ENCODE data around the gene CTNNA1.

The CTNNA1 gene

DNA sequence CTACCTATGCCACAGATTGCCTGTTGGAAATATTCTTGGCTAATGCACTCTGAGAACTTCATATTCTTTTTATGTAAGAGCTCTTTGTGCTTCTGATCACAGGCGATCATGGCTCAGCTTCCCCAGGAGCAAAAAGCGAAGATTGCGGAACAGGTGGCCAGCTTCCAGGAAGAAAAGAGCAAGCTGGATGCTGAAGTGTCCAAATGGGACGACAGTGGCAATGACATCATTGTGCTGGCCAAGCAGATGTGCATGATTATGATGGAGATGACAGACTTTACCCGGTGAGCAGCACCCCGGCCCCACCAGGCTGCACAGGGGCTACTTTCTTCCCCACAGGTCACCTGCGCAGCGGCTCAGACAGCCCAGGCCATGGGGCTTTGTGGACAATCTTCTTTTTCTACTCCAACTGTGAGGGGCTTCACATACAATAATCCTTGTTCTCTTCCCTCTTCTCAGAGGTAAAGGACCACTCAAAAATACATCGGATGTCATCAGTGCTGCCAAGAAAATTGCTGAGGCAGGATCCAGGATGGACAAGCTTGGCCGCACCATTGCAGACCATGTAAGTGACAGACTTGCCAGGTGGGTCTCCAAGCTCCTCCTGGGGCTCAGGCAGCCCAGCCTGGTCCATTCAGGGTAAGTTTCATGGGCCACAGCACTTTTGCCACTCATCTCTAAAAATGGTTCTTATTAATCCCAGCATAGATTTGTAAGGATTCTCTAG, 177.3 kb downstream of the CTNNA1 start:
- no peak for DNase-seq (ENCODE audit: low read depth, low spot score)

- no peak for DNase-seq (ENCODE audit: low read depth, low spot score)
Observed at GRCh38 chr5:138932171-138932810, 179.1 kb downstream of the CTNNA1 start.

GRCh38 chr5:138933522-138934290, 180.5 kb downstream of the CTNNA1 start:
- no peak for DNase-seq (ENCODE audit: low read depth, low spot score)

DNA sequence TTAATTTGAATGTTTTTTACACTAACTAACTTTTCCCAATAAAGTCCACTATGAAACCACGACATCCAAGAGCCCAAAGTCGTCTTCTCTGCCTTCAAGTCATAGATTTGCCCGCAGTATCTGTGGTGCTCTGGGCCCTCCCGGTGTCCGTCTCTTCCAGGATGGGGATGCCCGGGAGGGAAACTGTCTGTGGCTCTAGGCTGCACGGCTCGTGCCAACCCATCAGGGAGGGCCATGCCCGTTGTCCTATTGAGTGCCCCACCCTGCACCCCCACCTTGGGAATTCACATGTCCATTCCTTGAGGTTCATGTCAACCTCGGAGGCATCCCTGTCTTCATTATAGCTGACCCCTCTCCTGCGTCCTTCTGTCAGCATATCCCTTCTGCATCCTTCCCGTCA, 181.7 kb downstream of the CTNNA1 start:
- no peak for DNase-seq (ENCODE audit: low read depth, low spot score)

DNA sequence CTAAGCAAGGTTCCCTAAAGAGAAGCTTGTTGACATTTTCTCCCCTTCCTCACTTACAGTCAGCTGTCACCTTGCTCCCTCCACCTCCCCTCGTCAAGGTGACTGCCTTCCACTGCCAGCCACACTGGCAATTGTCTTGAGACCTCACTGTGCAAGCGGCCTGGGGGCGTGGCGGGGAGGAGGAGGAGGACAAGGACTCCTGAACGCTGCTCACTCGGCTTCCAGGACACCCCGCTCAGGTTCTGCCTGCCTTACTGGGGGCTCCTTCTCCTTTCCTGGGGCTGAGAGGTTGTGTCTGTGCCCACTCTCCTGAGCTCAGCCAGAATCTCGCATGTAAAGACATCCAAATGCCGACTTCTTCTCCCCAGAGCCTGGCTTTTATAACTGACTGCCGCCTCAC, 182.2 kb downstream of the CTNNA1 start:
- no peak for DNase-seq (ENCODE audit: low read depth, low spot score)

GRCh38 chr5:138936225-138936967, 183.2 kb downstream of the CTNNA1 start:
- no peak for DNase-seq (ENCODE audit: low read depth, low spot score)

DNA sequence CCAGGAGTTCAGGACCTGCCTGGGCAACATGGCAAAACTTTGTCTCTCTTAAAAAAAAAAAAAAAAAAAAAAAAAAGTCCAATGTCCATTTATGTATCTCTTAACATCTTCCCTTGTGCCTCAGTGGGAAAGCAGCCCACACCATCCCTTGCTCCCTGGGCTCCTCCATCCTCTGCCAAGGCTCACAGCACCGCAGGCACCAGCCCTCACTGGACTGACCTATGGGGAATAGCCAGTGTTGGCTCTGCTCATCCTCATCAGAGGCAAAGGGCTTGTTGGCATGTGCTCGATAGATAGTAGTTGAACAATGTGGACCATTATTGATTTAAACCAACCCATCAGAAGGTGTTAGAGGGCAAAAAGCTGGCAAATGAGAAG, 183.7 kb downstream of the CTNNA1 start:
- no peak for DNase-seq (ENCODE audit: low read depth, low spot score)

GRCh38 chr5:138937392-138938387, 184.5 kb downstream of the CTNNA1 start:
- no peak for DNase-seq (ENCODE audit: low read depth, low spot score)

DNA sequence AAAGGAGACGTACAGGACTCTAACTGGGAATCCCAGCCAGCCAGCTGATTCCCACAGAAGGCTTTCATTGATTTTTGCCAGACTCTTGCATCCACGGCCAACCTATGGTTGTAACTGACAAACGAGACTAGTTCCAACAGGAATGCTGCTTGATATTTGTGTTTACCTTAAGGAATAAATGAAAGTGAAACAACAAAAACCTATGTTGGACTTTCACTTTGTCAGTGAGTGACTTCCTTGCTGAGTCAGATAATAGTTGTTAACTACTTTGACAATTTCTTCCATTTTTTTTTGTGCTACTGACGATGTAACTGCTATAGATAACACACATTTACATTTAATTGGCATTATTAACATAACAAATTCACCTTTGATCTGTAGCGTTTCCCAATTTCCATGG, 185.3 kb downstream of the CTNNA1 start:
- no peak for DNase-seq (ENCODE audit: low read depth, low spot score)

GRCh38 chr5:138942066-138942465, 188.8 kb downstream of the CTNNA1 start:
- no peak for DNase-seq (ENCODE audit: low read depth, low spot score)

DNA sequence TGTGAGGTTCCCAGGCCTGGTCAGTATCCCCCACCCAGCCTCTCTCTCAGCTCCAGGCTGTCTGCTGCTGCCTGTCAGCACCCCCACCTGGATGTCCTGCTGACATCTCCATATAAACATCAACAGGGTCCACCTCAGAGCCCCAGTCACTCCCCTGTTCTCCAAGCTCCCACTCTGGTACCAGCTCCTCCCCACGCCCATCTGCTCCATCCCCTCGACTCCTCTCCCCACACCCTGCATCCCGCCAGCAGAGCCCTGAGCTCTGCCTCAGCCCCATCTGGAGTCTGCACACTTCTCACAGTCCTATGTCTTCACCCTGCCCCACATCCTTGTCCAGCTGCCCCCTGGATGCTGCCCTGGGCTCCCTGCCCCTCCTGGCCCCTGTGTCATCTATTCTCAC, 189.6 kb downstream of the CTNNA1 start:
- no peak for DNase-seq (ENCODE audit: low read depth, low spot score)

- no peak for DNase-seq (ENCODE audit: low read depth, low spot score)
Observed at GRCh38 chr5:138943599-138944173, 190.5 kb downstream of the CTNNA1 start.

GRCh38 chr5:138944527-138945322, 191.5 kb downstream of the CTNNA1 start:
- no peak for DNase-seq (ENCODE audit: low read depth, low spot score)

- peak; percentile 79 for DNase-seq (ENCODE audit: low read depth, low spot score)
Observed at GRCh38 chr5:138945421-138946240, 192.4 kb downstream of the CTNNA1 start.

GRCh38 chr5:138946241-138946623, 193.0 kb downstream of the CTNNA1 start:
- DNase-seq (ENCODE audit: low read depth, low spot score) = no peak

DNA sequence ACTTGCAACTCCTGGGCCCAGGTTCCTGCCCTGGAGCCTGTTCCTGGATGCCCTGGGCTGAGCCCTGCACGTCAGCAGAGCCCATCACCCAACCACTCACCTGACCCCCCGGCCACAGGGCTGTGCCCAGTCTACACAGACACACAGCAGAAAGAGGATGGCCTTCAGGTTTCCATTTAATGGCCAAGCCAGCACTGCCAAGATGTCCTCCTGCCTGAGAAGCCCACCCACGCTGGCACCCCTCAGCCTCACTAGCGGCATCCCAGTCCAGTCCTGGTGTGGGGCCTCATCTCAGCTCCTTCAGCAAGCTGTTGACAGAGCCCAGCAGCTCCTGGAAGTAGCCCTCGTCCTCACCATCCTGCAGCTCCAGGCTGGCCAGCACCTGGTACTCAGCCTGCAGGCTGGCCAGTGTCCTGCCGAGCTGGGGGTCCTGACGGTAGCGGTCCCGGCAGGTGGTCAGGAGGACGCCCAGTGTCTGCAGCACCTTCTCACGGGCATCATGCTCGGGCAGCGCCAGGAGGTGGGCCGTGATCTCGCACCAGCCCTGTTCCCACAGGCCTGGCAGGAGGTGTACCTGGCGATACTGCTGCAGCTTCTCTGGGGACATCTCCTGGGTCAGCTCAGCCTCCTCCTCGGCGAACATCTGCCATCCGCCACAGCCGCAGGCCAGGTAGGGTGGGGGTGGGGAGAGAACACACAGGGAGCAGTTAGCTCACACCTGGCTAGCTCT, 193.8 kb downstream of the CTNNA1 start:
- no peak for DNase-seq (ENCODE audit: low read depth, low spot score)

GRCh38 chr5:138947780-138948179, 194.6 kb downstream of the CTNNA1 start:
- no peak for DNase-seq (ENCODE audit: low read depth, low spot score)
